DMS53 treated with DMSO at 0.1 percent for 48 hours (cell line): ENCODE results near the gene GMPPA.

Experiments used
- DNase-seq: peaks from one replicate; lab custom pipeline; 2025; ENCODE audit not compliant: unreplicated experiment; lab: John Stamatoyannopoulos, UW

GMPPA gene

DNA sequence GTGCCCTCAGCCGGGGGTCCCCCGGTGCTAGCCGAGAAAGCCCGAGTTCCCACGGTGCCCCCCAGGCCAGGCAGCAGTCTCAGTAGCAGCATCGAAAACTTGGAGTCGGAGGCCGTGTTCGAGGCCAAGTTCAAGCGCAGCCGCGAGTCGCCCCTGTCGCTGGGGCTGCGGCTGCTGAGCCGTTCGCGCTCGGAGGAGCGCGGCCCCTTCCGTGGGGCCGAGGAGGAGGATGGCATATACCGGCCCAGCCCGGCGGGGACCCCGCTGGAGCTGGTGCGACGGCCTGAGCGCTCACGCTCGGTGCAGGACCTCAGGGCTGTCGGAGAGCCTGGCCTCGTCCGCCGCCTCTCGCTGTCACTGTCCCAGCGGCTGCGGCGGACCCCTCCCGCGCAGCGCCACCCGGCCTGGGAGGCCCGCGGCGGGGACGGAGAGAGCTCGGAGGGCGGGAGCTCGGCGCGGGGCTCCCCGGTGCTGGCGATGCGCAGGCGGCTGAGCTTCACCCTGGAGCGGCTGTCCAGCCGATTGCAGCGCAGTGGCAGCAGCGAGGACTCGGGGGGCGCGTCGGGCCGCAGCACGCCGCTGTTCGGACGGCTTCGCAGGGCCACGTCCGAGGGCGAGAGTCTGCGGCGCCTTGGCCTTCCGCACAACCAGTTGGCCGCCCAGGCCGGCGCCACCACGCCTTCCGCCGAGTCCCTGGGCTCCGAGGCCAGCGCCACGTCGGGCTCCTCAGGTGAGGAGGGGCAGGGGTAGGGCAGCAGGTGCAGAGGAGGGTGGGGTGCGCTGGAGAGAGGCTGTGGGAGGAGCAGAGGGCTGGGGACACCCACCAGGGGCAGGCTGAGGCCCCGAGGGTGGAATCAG lies 14.1 kb upstream of the GMPPA start:
- no peak for DNase-seq

DNA sequence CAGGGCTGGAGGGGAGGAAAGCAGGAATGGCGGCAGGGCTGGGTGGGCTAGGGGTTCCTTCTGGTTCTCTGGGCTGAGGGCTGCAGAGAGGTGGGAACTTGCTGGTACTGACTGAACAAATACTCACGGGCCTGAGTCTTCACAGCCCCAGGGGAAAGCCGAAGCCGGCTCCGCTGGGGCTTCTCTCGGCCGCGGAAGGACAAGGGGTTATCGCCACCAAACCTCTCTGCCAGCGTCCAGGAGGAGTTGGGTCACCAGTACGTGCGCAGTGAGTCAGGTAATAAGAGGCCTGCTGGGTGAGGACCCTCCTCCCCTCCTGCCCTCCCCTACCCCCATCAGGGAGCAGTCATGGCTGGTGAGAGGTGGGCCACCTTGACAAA lies 13.5 kb upstream of the GMPPA start:
- DNase-seq = no peak

DNA sequence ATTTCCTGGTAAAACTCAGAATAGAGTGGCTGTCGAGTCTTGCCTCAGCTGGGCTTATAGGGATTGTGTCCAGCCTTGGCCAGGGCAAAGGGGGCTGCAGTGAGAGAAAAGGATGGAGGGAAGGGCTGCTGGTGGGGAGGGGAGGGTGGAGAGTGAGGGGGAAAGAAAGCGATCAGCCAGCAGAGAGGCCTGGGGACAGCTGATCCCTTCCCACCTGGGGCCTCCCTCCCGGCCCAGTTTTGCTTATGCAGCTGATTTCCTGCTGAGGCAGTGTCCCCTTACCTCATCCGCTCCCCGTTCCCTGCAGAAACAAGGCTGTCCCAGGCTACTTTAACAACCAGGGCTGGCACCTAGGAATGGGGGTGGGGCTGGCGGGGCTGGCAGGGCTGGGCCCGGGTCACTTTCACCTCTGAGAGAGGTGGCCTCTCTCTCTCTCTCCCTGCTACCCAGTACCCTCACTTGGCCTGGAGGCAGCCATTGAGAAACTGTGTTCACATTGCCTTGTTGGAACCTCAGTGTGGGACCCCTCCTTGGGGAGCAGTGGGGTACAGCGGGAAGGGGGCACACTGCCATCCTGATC lies 12.2 kb upstream of the GMPPA start:
- DNase-seq = no peak

DNA sequence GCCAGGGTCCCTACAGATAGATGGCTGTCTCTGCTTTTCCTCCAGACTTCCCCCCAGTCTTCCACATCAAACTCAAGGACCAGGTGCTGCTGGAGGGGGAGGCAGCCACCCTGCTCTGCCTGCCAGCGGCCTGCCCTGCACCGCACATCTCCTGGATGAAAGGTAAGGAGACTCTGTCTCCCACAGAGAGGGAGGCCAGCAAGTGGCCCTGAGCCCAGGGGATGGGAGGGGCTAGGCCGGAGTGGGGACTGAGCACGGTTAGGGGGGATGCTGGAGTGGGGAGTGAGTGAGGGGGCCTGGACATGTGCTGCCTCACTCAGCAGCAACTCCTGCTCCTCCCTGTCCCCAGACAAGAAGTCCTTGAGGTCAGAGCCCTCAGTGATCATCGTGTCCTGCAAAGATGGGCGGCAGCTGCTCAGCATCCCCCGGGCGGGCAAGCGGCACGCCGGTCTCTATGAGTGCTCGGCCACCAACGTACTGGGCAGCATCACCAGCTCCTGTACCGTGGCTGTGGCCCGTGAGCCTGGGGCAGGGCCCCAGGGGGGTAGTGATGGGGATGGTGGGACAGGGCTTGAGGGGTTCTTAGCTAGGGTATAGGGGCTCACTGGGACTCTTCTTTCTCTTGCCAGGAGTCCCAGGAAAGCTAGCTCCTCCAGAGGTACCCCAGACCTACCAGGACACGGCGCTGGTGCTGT lies 10.4 kb upstream of the GMPPA start:
- DNase-seq = no peak

DNA sequence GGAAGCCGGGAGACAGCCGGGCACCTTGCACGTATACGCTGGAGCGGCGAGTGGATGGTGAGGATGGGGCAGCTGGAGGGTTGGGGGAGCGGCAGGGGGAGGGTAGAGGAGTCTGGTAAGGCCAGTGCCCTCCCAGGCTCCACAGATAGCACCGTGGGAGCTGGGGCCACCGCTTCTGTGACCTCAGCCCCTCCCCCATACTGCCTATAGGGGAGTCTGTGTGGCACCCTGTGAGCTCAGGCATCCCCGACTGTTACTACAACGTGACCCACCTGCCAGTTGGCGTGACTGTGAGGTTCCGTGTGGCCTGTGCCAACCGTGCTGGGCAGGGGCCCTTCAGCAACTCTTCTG lies 9.9 kb upstream of the GMPPA start:
- DNase-seq = no peak

DNA sequence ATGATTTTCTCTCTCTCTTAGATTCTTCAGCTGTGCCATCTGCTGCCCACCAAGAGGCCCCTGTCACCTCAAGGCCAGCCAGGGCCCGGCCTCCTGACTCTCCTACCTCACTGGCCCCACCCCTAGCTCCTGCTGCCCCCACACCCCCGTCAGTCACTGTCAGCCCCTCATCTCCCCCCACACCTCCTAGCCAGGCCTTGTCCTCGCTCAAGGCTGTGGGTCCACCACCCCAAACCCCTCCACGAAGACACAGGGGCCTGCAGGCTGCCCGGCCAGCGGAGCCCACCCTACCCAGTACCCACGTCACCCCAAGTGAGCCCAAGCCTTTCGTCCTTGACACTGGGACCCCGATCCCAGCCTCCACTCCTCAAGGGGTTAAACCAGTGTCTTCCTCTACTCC lies 9.4 kb upstream of the GMPPA start:
- no peak for DNase-seq

DNA sequence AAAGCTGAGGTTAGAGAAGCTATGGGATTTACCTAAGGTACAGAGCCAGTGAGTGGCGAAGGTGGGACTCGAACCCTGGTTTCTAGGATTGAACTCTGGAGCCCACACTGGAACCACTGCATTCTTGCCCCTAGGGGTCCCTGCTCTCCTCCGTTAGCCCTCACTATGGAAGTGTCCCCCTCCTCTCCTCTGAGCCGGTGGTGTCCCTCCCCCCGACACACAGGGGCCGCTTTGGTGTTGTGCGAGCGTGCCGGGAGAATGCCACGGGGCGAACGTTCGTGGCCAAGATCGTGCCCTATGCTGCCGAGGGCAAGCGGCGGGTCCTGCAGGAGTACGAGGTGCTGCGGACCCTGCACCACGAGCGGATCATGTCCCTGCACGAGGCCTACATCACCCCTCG lies 8.5 kb upstream of the GMPPA start:
- DNase-seq = no peak

DNA sequence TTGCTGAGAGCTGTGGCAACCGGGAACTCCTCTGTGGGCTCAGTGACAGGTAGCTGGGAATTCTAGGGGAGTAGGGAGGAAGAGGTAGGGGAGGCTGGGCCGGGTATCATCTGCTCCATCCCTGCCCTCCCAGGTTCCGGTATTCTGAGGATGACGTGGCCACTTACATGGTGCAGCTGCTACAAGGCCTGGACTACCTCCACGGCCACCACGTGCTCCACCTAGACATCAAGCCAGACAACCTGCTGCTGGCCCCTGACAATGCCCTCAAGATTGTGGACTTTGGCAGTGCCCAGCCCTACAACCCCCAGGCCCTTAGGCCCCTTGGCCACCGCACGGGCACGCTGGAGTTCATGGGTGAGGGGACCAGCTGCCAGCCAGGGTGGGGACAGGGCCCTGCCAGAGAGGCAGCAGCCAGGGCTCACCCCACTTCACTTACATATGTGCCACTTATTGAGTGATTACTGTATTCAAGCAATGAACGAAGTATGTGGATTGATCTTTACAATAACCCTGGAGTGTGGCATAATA lies 8.0 kb upstream of the GMPPA start:
- peak; percentile 10 for DNase-seq

DNA sequence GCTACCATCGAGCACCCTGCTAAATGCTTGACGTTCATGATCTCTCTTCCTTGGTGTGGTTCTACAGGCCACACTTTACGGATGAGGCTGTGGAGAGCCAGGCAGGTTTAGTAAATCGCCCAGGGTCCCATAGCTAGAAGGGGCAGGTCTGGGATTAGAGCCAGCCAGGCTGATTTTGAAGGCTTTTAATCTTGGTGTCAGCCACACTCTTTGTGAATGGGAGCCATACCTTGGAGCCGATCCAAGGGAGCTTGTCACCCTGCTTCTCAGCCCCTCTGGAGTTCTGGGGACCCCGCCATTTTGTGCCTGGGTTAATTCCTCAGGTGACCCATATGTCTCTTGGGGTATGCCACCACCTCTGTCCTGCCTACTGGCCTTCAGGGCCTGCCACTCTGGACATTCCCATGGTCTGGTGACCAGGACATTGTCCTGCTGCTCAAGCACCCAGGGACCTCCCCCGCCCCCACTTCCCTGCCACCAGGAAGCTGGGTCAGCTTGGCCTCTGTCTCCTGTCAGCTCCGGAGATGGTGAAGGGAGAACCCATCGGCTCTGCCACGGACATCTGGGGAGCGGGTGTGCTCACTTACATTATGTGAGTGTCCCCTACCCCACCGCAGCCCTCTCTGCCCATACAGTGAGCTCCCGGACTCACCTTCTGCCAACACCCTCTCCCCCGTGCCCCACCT lies 7.3 kb upstream of the GMPPA start:
- no peak for DNase-seq

DNA sequence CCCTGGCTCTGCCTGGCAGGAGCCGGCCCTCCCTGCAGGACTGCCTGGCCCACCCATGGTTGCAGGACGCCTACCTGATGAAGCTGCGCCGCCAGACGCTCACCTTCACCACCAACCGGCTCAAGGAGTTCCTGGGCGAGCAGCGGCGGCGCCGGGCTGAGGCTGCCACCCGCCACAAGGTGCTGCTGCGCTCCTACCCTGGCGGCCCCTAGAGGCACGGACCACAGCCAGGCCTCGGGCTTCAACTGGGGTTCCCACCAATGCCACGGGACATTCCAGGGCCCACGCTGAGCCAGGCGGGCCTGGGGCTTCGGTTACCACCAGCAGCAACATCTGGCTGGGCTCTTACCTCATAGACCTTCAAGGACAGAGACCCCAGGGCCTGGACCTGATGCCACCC lies 6.1 kb upstream of the GMPPA start:
- DNase-seq = no peak

DNA sequence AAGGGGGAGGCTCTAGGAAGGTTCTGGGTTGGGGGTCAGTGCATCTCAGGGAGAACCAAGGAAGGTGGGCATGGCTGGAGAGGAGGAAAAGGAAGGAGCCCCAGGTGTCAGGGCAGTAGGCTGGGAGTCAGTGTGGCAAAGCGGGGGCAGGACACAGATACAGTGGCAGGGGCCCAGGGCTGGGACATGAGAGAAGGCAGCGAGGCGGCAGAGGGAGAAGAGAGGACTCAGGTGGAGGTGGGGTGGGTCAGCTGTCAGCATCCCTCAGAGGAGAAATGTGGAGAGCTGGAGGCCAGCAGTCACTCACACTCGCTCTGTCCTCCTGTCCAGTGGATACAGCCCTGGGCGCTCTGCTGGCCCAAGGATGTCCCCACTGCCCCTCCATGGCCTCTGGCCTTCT lies 5.6 kb upstream of the GMPPA start:
- DNase-seq = no peak

DNA sequence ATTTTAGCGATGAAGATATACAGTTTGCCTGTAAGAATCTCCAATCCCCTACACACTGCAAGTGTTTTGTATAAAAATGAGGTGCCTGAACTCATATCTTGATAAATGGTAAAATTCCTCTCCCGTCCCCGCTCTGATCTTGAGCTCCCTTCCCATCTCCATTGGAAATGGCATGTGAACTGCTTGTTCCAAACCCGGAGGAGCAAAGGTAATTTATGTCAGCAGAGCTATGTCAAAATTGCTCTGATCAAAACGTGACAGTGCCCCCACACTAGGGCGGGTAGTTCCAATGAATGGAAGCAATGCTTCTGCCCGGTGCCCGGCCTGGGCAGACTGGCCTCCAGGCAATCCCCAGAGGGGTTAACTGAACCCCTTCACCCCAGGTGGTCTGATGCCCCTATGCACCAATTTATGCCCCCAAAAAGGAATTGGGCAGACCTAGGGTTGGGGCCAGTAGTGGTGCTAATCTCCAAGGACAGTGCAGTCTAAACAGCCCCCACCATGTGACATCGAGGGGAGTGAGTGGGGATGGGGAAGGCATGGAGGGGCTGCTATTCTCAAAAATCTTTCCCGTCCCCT lies 3.6 kb upstream of the GMPPA start:
- DNase-seq = no peak

DNA sequence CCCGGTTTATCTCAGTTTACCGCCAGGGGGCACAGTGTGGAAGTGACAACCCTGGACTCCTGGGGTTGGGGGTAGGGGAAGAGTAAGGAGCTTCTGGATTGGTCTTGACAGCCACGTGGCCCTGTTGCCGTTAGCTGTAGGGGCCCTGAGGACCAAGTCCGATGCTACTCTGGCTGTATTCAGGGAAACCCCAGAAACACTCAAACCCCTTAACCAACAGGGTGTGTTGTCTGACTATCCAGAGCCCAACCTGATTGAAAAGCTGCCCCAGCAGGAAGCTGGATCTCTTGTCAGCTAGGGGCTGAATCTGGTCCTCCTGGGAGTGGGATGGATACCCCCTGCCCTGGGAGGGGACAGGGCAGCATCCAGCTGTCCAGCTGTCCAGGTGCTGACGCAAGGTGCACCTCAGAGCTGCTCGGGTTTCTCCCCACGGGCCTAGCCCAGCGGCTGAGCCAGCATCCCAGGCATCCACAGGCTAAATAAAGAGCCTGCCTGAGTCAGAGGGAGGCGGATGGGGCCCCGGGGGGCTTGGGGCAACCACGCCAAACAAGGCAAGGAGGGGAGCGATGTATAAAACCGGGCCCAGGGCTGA lies 3.1 kb upstream of the GMPPA start:
- DNase-seq = peak; percentile 40

DNA sequence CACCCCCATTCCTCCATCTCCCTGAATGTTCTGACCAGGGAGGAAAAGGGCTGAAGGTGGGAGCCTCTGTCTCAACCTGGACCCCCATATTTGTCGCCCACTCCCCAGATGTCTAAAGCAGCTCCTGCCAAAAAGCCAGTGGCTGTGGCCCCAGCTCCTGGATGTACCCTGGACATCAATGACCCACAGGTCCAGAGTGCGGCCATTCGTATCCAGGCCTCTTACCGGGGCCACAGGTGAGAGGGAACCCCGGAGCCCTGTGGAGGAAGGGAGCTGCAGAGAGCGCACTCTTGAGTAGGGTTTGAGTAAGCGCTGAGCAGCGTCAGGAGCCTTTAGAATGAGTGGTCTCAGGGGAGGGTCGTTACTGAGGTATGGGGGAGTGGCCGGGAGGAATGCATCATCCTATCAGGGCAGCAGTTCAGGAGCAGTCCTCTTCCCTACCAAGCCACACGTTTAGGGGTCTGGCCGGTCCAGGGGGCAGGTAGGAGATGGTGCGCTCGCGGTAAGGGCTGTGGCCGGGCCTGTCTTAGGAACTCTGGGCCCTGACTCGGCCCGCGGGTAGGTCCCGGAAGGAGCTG lies 2.4 kb upstream of the GMPPA start:
- DNase-seq = no peak

DNA sequence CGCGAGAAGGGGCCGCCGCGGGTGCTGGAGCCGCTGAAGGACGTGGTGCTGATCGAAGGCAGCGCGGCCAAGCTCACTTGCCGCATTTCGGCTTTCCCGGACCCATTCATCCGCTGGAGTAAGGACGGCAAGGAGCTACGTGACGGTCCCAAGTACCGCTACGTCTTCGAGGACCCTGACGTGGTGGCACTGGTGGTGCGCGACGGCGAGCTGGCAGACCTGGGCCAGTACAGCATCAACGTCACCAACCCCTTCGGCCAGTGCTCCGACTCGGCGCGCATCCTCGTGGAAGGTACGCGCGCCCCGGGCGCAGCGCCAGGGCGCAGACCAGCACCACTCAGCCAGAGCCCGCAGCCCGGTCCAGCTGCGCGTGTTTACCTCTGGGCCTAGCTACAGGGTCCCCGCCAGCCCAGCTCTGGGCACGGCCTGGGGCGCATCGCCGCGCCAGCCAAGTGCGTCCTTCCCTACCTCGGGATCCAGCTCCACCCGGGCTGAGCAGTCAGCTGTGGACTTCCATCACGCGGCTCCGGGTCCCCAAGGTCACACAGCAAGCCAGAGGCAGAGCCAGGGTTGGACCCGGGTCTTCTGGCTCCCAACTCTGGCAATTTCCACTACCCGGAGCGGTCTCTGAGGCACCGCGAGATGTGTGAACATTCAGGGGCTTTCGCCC lies 1.7 kb upstream of the GMPPA start:
- peak; percentile 19 for DNase-seq

DNA sequence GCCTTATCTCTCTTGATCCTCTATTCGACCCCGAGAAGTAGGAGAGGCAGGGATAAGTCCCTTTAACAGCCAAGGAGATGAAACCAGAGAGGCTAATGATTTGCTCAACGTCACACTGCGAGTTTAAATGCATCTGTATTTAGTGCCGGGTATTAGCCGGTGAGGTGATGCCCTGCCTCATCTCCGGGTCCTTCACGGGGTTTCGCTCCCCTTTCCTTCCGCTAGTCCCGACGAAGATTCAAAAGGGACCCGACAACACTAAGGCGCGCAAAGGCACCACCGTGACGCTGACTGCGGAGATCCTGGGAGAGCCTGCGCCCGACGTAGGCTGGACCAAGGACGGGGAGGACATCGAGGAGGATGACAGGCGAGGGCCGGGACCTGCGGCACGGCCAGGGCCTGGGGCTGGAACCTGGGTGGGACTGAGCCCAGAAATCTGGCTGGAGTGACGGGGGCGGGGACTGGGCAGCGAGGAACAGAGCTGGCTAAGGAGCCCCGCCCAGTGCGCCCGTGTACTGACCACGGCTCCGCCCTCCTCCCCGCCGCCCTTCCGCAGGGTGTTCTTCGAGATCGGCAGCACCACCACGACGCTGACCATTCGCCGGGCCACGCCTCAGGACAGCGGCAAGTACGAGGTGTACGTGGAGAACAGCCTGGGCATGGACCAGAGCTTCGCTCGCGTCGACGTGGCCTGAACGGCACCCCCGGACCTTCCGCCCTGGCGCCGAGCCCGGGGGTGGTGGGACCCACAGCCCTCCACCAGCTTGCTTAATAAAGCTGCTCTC lies 1.0 kb upstream of the GMPPA start:
- DNase-seq = peak; percentile 31

DNA sequence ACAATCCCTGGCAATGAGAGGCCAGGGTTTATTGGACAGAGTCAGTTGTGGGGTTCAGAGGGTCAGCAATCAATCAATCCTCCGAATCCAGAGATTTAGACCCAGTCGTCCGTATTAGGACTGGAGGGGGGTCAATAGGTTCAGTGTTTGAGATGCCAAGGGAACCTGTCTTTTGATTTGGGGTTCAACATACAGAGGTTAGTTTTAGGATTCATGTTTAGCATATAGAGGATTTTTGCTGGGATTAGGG lies 292 bp downstream of the GMPPA start:
- DNase-seq = no peak

DNA sequence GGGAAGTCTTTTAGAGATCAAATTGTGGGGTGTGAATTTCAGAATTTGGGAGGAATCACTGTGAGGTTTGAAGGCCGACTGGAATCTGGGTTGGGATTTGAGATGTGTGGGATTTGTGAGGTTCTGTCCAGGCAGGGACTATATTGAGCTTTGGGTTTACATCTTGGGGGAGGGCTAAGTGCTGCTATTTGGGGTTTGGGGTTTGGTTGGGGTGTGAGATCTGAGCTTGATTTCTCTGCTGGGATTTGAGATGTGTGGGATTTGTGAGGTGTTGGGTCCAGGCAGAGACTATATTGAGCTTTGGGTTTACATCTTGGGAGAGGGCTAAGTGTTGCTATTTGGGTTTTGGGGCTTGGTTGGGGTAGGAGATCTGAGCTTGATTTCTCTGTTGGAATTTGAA lies 864 bp downstream of the GMPPA start:
- no peak for DNase-seq

DNA sequence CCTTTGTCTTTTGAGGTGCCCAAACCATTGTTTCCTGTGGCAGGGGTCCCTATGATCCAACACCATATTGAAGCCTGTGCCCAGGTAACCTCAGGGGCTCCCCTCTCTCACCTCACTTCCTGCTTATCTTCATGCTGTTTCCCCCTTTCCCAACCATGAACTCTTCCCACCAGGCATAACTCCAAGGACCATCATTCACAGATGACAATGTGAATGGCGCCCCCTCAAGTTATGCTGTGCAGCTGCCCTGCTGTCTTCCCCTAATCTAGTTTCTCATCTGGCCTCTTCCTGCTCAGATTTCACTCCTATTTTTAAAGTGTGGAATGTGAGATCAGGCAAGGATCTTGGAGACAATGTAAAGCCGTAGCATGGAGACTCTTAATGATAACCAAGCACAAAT lies 1.4 kb downstream of the GMPPA start:
- no peak for DNase-seq

DNA sequence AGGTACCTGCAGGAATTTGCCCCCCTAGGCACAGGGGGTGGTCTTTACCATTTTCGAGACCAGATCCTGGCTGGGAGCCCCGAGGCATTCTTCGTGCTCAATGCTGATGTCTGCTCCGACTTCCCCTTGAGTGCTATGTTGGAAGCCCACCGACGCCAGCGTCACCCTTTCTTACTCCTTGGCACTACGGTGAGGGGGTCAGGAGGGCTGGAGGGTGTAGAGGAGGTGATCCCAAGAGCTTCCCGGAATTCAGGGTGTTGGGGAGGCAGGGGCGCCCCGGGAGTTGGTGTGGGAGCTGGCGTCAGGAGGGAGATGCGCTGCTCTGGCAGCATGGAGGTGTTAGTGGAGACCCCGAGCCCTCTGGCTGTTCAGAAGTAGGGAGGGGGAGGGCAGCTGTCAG lies 3.2 kb downstream of the GMPPA start:
- no peak for DNase-seq
